Measurements from ENCODE around the gene CDC7. TPM values are rescaled to one million over a fixed set of nuclear protein-coding genes. Genes with fewer than 3 reads are reported as not detected.

Gene CDC7
- total and polyA plus RNA-seq, 2 experiments from 2014 or later, result 26.6 to 44.0 TPM

GRCh38 chr1:91545506-91546300 is 45.1 kb downstream of the CDC7 start:
- Histone ChIP-seq H4K20me1 (replicated peaks; ENCODE audit: insufficient read depth) (no peaks in the 10 kb centered on the region), H3K27ac (ENCODE audit: low read depth) (no peak overlapping the region), H2AFZ (peak overlapping the region; percentile 95), H3K4me3 (no peak overlapping the region), H3K4me1 (ENCODE audit: insufficient read depth) (no peaks in the 10 kb centered on the region), H3F3A (replicated peaks; ENCODE audit: low read depth) (no peaks in the 10 kb centered on the region), H3K9me2 (ENCODE audit: insufficient read depth) (no peaks in the 10 kb centered on the region), H3K36me3 (ENCODE audit: insufficient read depth) (no peaks in the 10 kb centered on the region), H3K27me3 (ENCODE audit: insufficient read depth) (no peaks in the 10 kb centered on the region), H3K79me2 (replicated peaks; ENCODE audit: insufficient read depth) (no peaks in the 10 kb centered on the region), H3K4me2 (no peak overlapping the region)
- ATAC-seq, result no peak; the same call in 1 of the 3 replicates
- no peak for TF ChIP-seq EZH2phosphoT487 (IDR thresholded peaks at IDR 0.05; ENCODE audit: unreplicated experiment)
- TF ChIP-seq EZH2 (IDR thresholded peaks at IDR 0.05; ENCODE audit: low read depth, unreplicated experiment), result no peak
- TF ChIP-seq, protein P1, sequence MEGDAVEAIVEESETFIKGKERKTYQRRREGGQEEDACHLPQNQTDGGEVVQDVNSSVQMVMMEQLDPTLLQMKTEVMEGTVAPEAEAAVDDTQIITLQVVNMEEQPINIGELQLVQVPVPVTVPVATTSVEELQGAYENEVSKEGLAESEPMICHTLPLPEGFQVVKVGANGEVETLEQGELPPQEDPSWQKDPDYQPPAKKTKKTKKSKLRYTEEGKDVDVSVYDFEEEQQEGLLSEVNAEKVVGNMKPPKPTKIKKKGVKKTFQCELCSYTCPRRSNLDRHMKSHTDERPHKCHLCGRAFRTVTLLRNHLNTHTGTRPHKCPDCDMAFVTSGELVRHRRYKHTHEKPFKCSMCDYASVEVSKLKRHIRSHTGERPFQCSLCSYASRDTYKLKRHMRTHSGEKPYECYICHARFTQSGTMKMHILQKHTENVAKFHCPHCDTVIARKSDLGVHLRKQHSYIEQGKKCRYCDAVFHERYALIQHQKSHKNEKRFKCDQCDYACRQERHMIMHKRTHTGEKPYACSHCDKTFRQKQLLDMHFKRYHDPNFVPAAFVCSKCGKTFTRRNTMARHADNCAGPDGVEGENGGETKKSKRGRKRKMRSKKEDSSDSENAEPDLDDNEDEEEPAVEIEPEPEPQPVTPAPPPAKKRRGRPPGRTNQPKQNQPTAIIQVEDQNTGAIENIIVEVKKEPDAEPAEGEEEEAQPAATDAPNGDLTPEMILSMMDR (conservative IDR thresholded peaks at IDR 0.05; ENCODE audit: low read depth in 2 of 2), result no peak
- no peak for TF ChIP-seq POLR2AphosphoS5 (IDR thresholded peaks at IDR 0.05; ENCODE audit: low read depth)
- TF ChIP-seq NANOG (IDR thresholded peaks at IDR 0.05; ENCODE audit: borderline replicate concordance), result no peak
- no peak for TF ChIP-seq ZNF462 (CRISPR knock-in tag; IDR thresholded peaks at IDR 0.05)
- TF ChIP-seq CREB1 (CRISPR knock-in tag; IDR thresholded peaks at IDR 0.05; ENCODE audit: low read depth), result no peak
- TF ChIP-seq ZNF331 (CRISPR knock-in tag; IDR thresholded peaks at IDR 0.05; ENCODE audit: low read depth), result no peak
- no peak for TF ChIP-seq STAT1 (IDR thresholded peaks at IDR 0.05; ENCODE audit: unreplicated experiment)
- TF ChIP-seq REST (IDR thresholded peaks at IDR 0.05; ENCODE audit: unreplicated experiment), result no peak
- no peak for TF ChIP-seq JUNB (IDR thresholded peaks at IDR 0.05; ENCODE audit: unreplicated experiment)
- TF ChIP-seq ZNF114 (CRISPR knock-in tag; IDR thresholded peaks at IDR 0.05), result no peak
- TF ChIP-seq, protein P2, sequence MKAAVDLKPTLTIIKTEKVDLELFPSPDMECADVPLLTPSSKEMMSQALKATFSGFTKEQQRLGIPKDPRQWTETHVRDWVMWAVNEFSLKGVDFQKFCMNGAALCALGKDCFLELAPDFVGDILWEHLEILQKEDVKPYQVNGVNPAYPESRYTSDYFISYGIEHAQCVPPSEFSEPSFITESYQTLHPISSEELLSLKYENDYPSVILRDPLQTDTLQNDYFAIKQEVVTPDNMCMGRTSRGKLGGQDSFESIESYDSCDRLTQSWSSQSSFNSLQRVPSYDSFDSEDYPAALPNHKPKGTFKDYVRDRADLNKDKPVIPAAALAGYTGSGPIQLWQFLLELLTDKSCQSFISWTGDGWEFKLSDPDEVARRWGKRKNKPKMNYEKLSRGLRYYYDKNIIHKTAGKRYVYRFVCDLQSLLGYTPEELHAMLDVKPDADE (IDR thresholded peaks at IDR 0.05), result no peak
- H3K27ac Mint-ChIP-seq, result no peak overlapping the region
- H3K4me1 Mint-ChIP-seq, result peaks cover 6% of the 10 kb centered on the region
- H3K36me3 Mint-ChIP-seq (ENCODE audit: low read depth), result no peaks in the 10 kb centered on the region
- H3K9me3 Mint-ChIP-seq, result no peaks in the 10 kb centered on the region
- H3K27me3 Mint-ChIP-seq (ENCODE audit: insufficient read depth, low read depth, poor library complexity), result peaks cover 4% of the 10 kb centered on the region
- no peak for DNase-seq (ENCODE audit: low spot score)
- no peak overlapping the region for H3K4me3 Mint-ChIP-seq
